Activated naive CD4-positive, alpha-beta T cell treated with anti-CD3 and anti-CD28 coated beads for 36 hours (primary cell): ENCODE results near the gene UBL4B. TPM values are rescaled to one million over a fixed set of nuclear protein-coding genes. Genes with fewer than 3 reads are reported as not detected.
"Not testable (repeated sequence)": the region's sequence is repeated elsewhere in the genome, so short reads cannot be mapped to it uniquely, and the experiment has no call there.

Experiments used
- CTCF ChIA-PET: fragments of 350-600 bp; sonication (Branson Sonifier 250); formaldehyde crosslinking; loops from one replicate; lab custom pipeline; 2021; ENCODE audit warnings: antibody characterized with exemption; lab: Charles Lee
- DNase-seq: peaks from one replicate; pipeline ENCODE4 v3.0.0-alpha.2; 2020
- H3K27ac Mint-ChIP-seq: one replicate; pipeline ENCODE4 v1.8.0; 2021; ENCODE audit warnings: mild to moderate bottlenecking, mixed read lengths
- H3K27me3 Mint-ChIP-seq: one replicate; pipeline ENCODE4 v1.8.0; 2021; ENCODE audit warnings: low read depth, mixed read lengths
- H3K36me3 Mint-ChIP-seq: one replicate; pipeline ENCODE4 v1.8.0; 2021; ENCODE audit warnings: low read depth, mixed read lengths
- H3K4me1 Mint-ChIP-seq: one replicate; pipeline ENCODE4 v1.8.0; 2021; ENCODE audit warnings: low read depth, mixed read lengths
- H3K4me3 Mint-ChIP-seq: one replicate; pipeline ENCODE4 v1.8.0; 2021; ENCODE audit warnings: mild to moderate bottlenecking, moderate library complexity, mixed read lengths
- H3K9me3 Mint-ChIP-seq: one replicate; pipeline ENCODE4 v1.8.0; 2021; ENCODE audit warnings: mixed read lengths
- intact Hi-C: fragments of 100-400 bp; cut with micrococcal nuclease; formaldehyde crosslinking; loops from one replicate; pipeline ENCODE4 v1.15.1; 2023
- total RNA-seq, 2 experiments: library from RNA; stranded (reverse); gene quantifications; one replicate each; pipeline ENCODE4 v1.2.3, GENCODE V29; 2021

The UBL4B gene
- total RNA-seq, 2 experiments from 2014 or later, result not detected

GRCh38 chr1:110070671-110071242 lies 41.5 kb upstream of the UBL4B start, which contains the start of gene ALX3:
Gene ALX3, minus strand, starts transcription at chr1:110070672. Its CDS starts 60 bp downstream, at chr1:110070612.
- Mint-ChIP-seq H3K36me3 (no peaks in the 10 kb centered on the region), H3K9me3 (no peaks in the 10 kb centered on the region), H3K27ac (no peak within 1 kb of the TSS), H3K4me3 (peak within 1 kb of the TSS; percentile 52), H3K4me1 (peaks cover 14% of the 10 kb centered on the region), H3K27me3 (peaks cover 61% of the 10 kb centered on the region)
- CTCF ChIA-PET, result interaction anchor here (1.0 to 2.1 kb wide), 5 partner anchors 11 to 41 kb away, joined by 3 to 16 read pairs (median 4); no protein-coding TSS in a partner anchor
- intact Hi-C loops, result no loop called here
- no peak for DNase-seq

- H3K27ac Mint-ChIP-seq, result no peak overlapping the region
- intact Hi-C loops, result no loop called here
- no peak for DNase-seq
- H3K27me3 Mint-ChIP-seq, result peaks cover 40% of the 10 kb centered on the region
- no peak overlapping the region for H3K4me3 Mint-ChIP-seq
- peaks cover 7% of the 10 kb centered on the region for H3K4me1 Mint-ChIP-seq
- no peaks in the 10 kb centered on the region for H3K9me3 Mint-ChIP-seq
- no peaks in the 10 kb centered on the region for H3K36me3 Mint-ChIP-seq
- CTCF ChIA-PET, result interaction anchor here (1.0 to 1.6 kb wide), 3 partner anchors 12 to 25 kb away, joined by 3 to 6 read pairs (median 3); no protein-coding TSS in a partner anchor
Measured at GRCh38 chr1:110074166-110074565, 38.1 kb upstream of the UBL4B start.

- intact Hi-C loops, result no loop called here
- Mint-ChIP-seq H3K9me3 (no peaks in the 10 kb centered on the region), H3K4me1 (no peaks in the 10 kb centered on the region), H3K36me3 (no peaks in the 10 kb centered on the region), H3K27ac (no peak overlapping the region), H3K27me3 (peaks cover 26% of the 10 kb centered on the region), H3K4me3 (no peak overlapping the region)
- CTCF ChIA-PET, result interaction anchor here (1.6 to 2.5 kb wide), 3 partner anchors 11 to 23 kb away, joined by 7 to 13 read pairs (median 10); no protein-coding TSS in a partner anchor
- no peak for DNase-seq
Measured at GRCh38 chr1:110076789-110077500, 35.3 kb upstream of the UBL4B start.

GRCh38 chr1:110079995-110080394 lies 32.2 kb upstream of the UBL4B start:
- intact Hi-C loops, H3K4me1 Mint-ChIP-seq, H3K36me3 Mint-ChIP-seq, DNase-seq, H3K4me3 Mint-ChIP-seq, H3K9me3 Mint-ChIP-seq, H3K27ac Mint-ChIP-seq, CTCF ChIA-PET: not testable (repeated sequence)
- peaks cover 36% of the 10 kb centered on the region for H3K27me3 Mint-ChIP-seq

- Mint-ChIP-seq H3K9me3 (no peaks in the 10 kb centered on the region), H3K4me3 (no peak overlapping the region)
Measured at GRCh38 chr1:110081061-110081460, 31.2 kb upstream of the UBL4B start.

GRCh38 chr1:110082477-110082876 lies 29.8 kb upstream of the UBL4B start:
- intact Hi-C loops, result no loop called here
- Mint-ChIP-seq H3K27ac (no peak overlapping the region), H3K27me3 (peaks cover 53% of the 10 kb centered on the region), H3K4me3 (no peak overlapping the region), H3K9me3 (no peaks in the 10 kb centered on the region), H3K36me3 (no peaks in the 10 kb centered on the region), H3K4me1 (peaks cover 9% of the 10 kb centered on the region)
- CTCF ChIA-PET, result interaction anchor here (1.5 to 2.6 kb wide), 3 partner anchors 23 to 29 kb away, joined by 5 to 15 read pairs (median 14); no protein-coding TSS in a partner anchor
- no peak for DNase-seq

More at GRCh38 chr1:110081061-110081460, 31.2 kb upstream of the UBL4B start:
- CTCF ChIA-PET, result interaction anchor here (0.7 to 2.6 kb wide), 4 partner anchors 21 to 32 kb away, joined by 3 to 15 read pairs (median 8); no protein-coding TSS in a partner anchor
- intact Hi-C loops, result no loop called here
- no peak overlapping the region for H3K27ac Mint-ChIP-seq
- no peak for DNase-seq
- peaks cover 9% of the 10 kb centered on the region for H3K4me1 Mint-ChIP-seq
- no peaks in the 10 kb centered on the region for H3K36me3 Mint-ChIP-seq
- H3K27me3 Mint-ChIP-seq, result peaks cover 47% of the 10 kb centered on the region

- peaks cover 59% of the 10 kb centered on the region for H3K27me3 Mint-ChIP-seq
- CTCF ChIA-PET, result interaction anchor here (1.0 to 1.5 kb wide), 2 partner anchors 22 to 377 kb away, joined by 3 to 5 read pairs; no protein-coding TSS in a partner anchor
- no peak overlapping the region for H3K27ac Mint-ChIP-seq
- peaks cover 11% of the 10 kb centered on the region for H3K4me1 Mint-ChIP-seq
- no peaks in the 10 kb centered on the region for H3K9me3 Mint-ChIP-seq
- H3K4me3 Mint-ChIP-seq, result peak overlapping the region; percentile 69
- intact Hi-C loops, result no loop called here
- no peak for DNase-seq
- no peaks in the 10 kb centered on the region for H3K36me3 Mint-ChIP-seq
Measured at GRCh38 chr1:110083061-110083865, 29.0 kb upstream of the UBL4B start.

GRCh38 chr1:110083866-110084226 lies 28.4 kb upstream of the UBL4B start:
- H3K36me3 Mint-ChIP-seq, result no peaks in the 10 kb centered on the region
- H3K9me3 Mint-ChIP-seq, result no peaks in the 10 kb centered on the region
- CTCF ChIA-PET, result interaction anchor here (1.0 kb wide), 1 partner anchor 376 kb away, joined by 3 read pairs; no protein-coding TSS in a partner anchor
- no peak overlapping the region for H3K27ac Mint-ChIP-seq
- peaks cover 59% of the 10 kb centered on the region for H3K27me3 Mint-ChIP-seq
- intact Hi-C loops, result loop anchor here (1.0 to 2.0 kb wide), 3 partner anchors 15 to 49 kb away; partner anchors contain the start of gene STRIP1
- peaks cover 11% of the 10 kb centered on the region for H3K4me1 Mint-ChIP-seq
- H3K4me3 Mint-ChIP-seq, result peak overlapping the region; percentile 69
- no peak for DNase-seq

- H3K4me3 Mint-ChIP-seq, result peak overlapping the region; percentile 69
- DNase-seq, result peak; percentile 59
- CTCF ChIA-PET, result interaction anchor here (1.1 kb wide), 1 partner anchor 22 kb away, joined by 3 read pairs; no protein-coding TSS in a partner anchor
- intact Hi-C loops, result loop anchor here (1.0 to 2.0 kb wide), 3 partner anchors 16 to 50 kb away; partner anchors contain the start of gene STRIP1
- no peaks in the 10 kb centered on the region for H3K9me3 Mint-ChIP-seq
- no peaks in the 10 kb centered on the region for H3K36me3 Mint-ChIP-seq
- H3K27me3 Mint-ChIP-seq, result peaks cover 59% of the 10 kb centered on the region
- no peak overlapping the region for H3K27ac Mint-ChIP-seq
- peaks cover 11% of the 10 kb centered on the region for H3K4me1 Mint-ChIP-seq
Measured at GRCh38 chr1:110084227-110085078, 27.8 kb upstream of the UBL4B start.

- DNase-seq, result no peak
- H3K4me1 Mint-ChIP-seq, result peaks cover 11% of the 10 kb centered on the region
- peaks cover 56% of the 10 kb centered on the region for H3K27me3 Mint-ChIP-seq
- CTCF ChIA-PET, result interaction anchor here (1.1 to 1.3 kb wide), 3 partner anchors 20 to 32 kb away, joined by 3 to 5 read pairs (median 3); no protein-coding TSS in a partner anchor
- H3K27ac Mint-ChIP-seq, result no peak overlapping the region
- H3K9me3 Mint-ChIP-seq, result no peaks in the 10 kb centered on the region
- H3K4me3 Mint-ChIP-seq, result no peak overlapping the region
- intact Hi-C loops, result loop anchor here (2.0 kb wide), 2 partner anchors 17 to 51 kb away; partner anchors contain the start of gene STRIP1
- no peaks in the 10 kb centered on the region for H3K36me3 Mint-ChIP-seq
Measured at GRCh38 chr1:110085671-110086070, 26.6 kb upstream of the UBL4B start.

- no peak for DNase-seq
- Mint-ChIP-seq H3K36me3 (no peaks in the 10 kb centered on the region), H3K9me3 (no peaks in the 10 kb centered on the region), H3K27me3 (peaks cover 53% of the 10 kb centered on the region), H3K4me1 (peaks cover 11% of the 10 kb centered on the region), H3K27ac (no peak overlapping the region), H3K4me3 (no peak overlapping the region)
- CTCF ChIA-PET, result interaction anchor here (0.9 to 2.1 kb wide), 5 partner anchors 17 to 30 kb away, joined by 3 to 62 read pairs (median 5); no protein-coding TSS in a partner anchor
- intact Hi-C loops, result no loop called here
Measured at GRCh38 chr1:110086961-110087360, 25.3 kb upstream of the UBL4B start.
